ENCODE results near the gene COPB1. TPM values are rescaled to one million over a fixed set of nuclear protein-coding genes. Genes with fewer than 3 reads are reported as not detected.

Gene COPB1
- total RNA-seq, 1 donor from 2014 or later, result 91.8 TPM

DNA sequence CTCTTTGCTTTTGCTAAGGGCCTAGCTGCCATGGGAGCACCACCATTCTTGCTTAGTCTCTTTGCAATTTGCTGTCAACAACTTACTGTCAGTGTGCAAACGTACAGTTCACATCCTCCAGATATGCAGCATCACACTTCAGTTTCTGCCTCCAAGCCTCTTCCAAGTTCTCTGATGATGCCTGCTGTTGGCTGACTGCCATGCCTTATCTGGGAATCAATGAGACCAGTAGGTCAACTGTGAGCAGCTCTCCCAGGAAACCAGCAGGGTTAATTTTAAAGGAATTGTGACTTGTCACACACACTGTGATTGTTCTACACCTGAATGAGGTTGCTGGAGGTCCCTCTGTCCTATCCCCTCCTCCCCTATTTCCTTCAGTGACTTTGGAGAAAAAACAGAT is 56.0 kb downstream of the COPB1 start:
- H3K9me3 Mint-ChIP-seq, result peaks cover 4% of the 10 kb centered on the region
- no peak overlapping the region for H3K4me3 Mint-ChIP-seq
- H3K27ac Mint-ChIP-seq, result no peak overlapping the region
- peaks cover 28% of the 10 kb centered on the region for H3K4me1 Mint-ChIP-seq
- DNase-seq, result no peak
- H3K36me3 Mint-ChIP-seq (ENCODE audit: low read depth), result peaks cover 16% of the 10 kb centered on the region
- no peaks in the 10 kb centered on the region for H3K27me3 Mint-ChIP-seq
- intact Hi-C loops (cut with micrococcal nuclease), result loop anchor here (10.0 kb wide), 1 partner anchor 669 kb away; no protein-coding TSS in a partner anchor

DNA sequence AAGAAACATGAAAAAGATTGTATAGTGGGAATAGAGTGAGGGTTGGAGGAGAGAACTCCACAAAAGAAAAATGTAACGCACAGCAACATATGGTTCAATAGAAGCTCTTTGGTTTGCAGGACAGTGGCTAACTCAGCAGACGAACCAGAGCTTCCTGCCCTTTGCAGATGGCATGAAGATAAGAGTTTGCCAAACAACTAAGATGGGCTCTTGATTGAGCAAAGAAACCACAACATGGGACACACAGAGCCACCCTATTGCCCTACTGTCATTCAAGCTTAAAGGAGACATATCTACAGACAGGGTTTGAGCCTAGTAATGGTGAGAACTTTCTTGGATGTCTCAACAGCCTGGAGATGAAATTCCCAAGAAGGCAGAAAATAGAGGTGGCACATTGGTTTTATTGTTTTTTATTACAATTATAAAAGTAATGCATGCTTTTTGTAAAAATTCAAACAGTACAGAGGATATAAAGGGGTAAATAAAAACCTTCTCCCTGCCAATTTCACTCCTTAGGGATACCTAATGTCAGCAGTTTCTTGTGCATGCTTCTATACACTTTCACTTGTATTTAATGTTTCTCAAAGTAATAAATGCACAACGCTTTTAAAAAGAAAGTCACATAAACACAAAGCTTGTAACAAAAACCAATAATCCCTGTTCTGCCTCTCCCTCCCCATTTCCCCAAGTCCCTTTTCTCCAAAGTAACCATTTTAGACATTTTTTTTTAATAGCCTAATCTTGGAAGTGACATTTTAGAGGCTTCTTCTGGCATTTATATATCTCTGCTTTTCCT is 63.7 kb downstream of the COPB1 start:
- intact Hi-C loops (cut with micrococcal nuclease), result no loop called here
- H3K9me3 Mint-ChIP-seq, result peaks cover 4% of the 10 kb centered on the region

DNA sequence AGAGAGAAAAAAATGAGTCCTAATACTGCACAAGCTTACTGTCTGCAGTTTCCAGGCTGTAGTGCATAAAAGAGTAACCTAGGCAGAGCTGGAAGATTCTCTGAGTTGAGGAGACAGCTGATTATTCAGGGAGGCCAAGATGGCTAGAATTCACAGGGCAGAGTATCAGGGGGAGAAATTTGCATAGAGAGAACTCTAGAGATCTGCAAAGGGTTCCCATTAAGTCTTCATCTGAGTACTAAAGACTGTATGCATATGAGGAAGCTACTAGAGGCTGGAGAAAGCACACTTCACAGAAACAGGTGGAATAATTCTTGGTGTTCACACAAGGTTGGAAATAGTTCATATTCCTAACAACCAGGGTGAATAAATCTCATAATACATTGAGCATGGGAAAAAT is 74.0 kb downstream of the COPB1 start:
- Mint-ChIP-seq H3K4me3 (no peak overlapping the region), H3K27me3 (no peaks in the 10 kb centered on the region), H3K4me1 (no peaks in the 10 kb centered on the region), H3K36me3 (ENCODE audit: low read depth) (no peaks in the 10 kb centered on the region), H3K9me3 (peaks cover 6% of the 10 kb centered on the region), H3K27ac (no peak overlapping the region)
- intact Hi-C loops (cut with micrococcal nuclease), result no loop called here
- DNase-seq, result no peak

More for the DNA sequence above, 63.7 kb downstream of the COPB1 start:
- Mint-ChIP-seq H3K4me3 (no peak overlapping the region), H3K4me1 (peaks cover 19% of the 10 kb centered on the region), H3K27ac (no peak overlapping the region), H3K36me3 (ENCODE audit: low read depth) (peaks cover 9% of the 10 kb centered on the region), H3K27me3 (peaks cover 2% of the 10 kb centered on the region)
- peak; percentile 60 for DNase-seq

DNA sequence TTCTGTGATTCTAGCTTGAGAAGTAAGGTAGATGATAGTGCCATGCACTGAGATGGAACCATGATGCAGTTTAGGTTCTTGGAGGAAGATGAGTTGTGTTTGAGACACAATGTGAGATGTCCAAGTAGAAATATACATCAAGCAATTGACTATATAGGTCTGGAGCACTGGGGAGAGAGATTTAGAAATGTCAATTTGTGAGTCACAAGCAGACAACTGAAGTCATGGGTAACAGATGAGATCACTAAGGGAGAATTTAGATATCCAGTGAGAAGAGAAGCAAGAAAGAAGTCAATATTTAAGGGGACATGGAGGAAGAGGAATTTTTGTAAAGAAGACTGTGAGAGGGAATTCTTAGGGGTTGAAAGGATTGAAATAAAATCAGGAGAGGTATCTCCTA is 75.5 kb downstream of the COPB1 start:
- intact Hi-C loops (cut with micrococcal nuclease), result no loop called here
- Mint-ChIP-seq H3K27ac (no peak overlapping the region), H3K36me3 (ENCODE audit: low read depth) (no peaks in the 10 kb centered on the region), H3K4me3 (no peak overlapping the region), H3K27me3 (no peaks in the 10 kb centered on the region), H3K4me1 (peaks cover 3% of the 10 kb centered on the region), H3K9me3 (no peaks in the 10 kb centered on the region)
- no peak for DNase-seq

DNA sequence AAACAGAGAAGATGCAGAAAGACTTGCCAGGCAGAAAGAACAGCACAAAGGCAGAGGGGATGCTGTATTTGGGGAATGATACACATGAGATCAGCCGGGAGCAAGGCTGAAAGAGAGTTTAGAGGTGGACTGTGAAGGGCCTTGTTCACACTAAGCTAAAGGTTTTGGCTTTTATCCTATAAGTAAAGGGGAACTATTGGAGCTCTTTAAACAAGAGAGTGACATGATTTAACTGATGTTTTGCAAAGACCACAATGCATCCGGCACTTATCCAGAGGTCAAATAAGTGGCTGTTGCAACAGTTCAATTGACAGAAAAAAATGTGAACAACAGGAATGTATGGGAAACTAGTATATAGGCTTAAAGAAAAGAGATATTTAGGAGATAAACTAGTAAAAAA is 76.0 kb downstream of the COPB1 start:
- DNase-seq, result no peak
- H3K4me3 Mint-ChIP-seq, result no peak overlapping the region
- H3K36me3 Mint-ChIP-seq (ENCODE audit: low read depth), result no peaks in the 10 kb centered on the region
- intact Hi-C loops (cut with micrococcal nuclease), result no loop called here
- no peaks in the 10 kb centered on the region for H3K27me3 Mint-ChIP-seq
- peaks cover 7% of the 10 kb centered on the region for H3K4me1 Mint-ChIP-seq
- H3K9me3 Mint-ChIP-seq, result no peaks in the 10 kb centered on the region
- H3K27ac Mint-ChIP-seq, result no peak overlapping the region

DNA sequence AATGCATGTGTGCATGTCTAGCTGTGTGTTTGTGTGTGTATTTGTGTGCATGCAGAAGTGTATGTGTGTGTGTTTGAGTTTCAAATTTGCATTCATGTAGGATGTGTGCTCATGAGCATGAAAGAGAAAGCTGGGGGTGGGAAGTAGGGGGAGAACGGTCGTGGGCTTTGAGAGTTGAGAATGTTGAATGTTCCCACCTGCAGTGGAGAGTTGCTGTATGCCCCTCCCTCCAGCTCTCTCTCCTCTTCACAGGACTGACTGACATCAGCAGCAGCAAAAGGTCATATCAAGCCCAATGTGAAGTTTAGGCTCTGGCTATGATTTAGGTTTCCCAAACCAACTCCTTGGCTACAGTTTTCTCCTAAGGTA is 76.8 kb downstream of the COPB1 start:
- no peak for DNase-seq
- H3K4me1 Mint-ChIP-seq, result peaks cover 7% of the 10 kb centered on the region
- H3K27ac Mint-ChIP-seq, result no peak overlapping the region
- no peaks in the 10 kb centered on the region for H3K27me3 Mint-ChIP-seq
- no peaks in the 10 kb centered on the region for H3K9me3 Mint-ChIP-seq
- H3K36me3 Mint-ChIP-seq (ENCODE audit: low read depth), result no peaks in the 10 kb centered on the region
- H3K4me3 Mint-ChIP-seq, result no peak overlapping the region
- intact Hi-C loops (cut with micrococcal nuclease), result no loop called here

DNA sequence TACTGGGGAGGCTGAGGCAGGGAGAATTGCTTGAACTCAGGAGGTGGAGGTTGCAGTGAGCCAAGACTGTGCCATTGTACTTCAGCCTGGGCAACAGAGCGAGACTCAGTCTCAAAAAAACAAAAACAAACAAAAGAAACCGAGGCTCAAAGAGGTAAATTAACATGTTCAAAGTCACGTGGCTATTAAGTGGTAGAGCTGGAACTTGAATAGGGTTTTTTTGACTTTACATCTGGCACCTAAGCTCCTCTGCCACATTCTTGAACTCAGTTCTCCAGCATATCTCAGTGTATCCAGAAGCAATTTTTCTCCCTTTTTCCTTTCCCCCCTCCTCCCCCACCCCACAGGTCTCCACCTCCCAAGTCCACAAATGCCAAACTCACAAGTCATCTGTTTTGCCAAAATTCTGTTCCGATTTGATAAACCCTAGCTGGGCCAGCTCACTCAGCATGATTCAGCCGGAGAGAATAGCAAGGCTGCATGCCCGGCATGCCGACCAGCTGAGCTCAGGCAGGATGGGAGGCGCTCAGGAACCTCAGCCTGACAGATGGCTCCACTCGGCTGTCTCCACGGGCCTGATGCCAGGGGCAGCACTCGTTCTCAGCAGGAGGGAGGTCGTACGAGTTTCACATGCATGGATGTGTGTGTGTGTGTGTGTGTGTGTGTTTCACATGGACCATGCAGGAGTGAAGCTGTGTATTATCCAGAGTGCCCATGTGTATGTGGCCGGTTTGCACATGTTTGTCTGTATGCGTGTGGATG is 77.4 kb downstream of the COPB1 start:
- Mint-ChIP-seq H3K27ac (no peak overlapping the region), H3K4me1 (peaks cover 11% of the 10 kb centered on the region), H3K4me3 (no peak overlapping the region), H3K9me3 (no peaks in the 10 kb centered on the region), H3K36me3 (ENCODE audit: low read depth) (no peaks in the 10 kb centered on the region), H3K27me3 (no peaks in the 10 kb centered on the region)
- intact Hi-C loops (cut with micrococcal nuclease), result no loop called here
- DNase-seq, result no peak

DNA sequence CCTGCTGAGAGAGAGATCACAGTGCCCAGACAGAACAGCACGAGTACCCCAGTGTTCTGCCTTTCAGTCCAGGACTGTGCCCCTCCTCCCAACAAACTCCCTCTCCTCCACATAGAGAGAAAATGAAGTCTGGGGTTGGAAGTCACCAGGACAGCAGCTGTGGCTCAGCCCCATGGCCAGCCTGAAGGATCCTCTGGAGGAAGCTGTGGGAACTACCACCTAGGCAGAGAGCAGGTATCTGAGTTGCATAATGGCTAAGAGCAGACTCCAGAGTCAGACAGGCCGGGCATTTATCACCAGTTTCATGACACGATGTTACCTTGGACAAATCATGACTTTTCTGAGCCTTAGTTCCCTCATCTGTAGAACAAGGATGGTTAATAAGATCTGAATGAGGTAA is 79.4 kb downstream of the COPB1 start:
- H3K27me3 Mint-ChIP-seq, result no peaks in the 10 kb centered on the region
- no peaks in the 10 kb centered on the region for H3K36me3 Mint-ChIP-seq (ENCODE audit: low read depth)
- no peak overlapping the region for H3K4me3 Mint-ChIP-seq
- no peak overlapping the region for H3K27ac Mint-ChIP-seq
- DNase-seq, result no peak
- intact Hi-C loops (cut with micrococcal nuclease), result no loop called here
- H3K9me3 Mint-ChIP-seq, result no peaks in the 10 kb centered on the region
- H3K4me1 Mint-ChIP-seq, result peaks cover 29% of the 10 kb centered on the region

DNA sequence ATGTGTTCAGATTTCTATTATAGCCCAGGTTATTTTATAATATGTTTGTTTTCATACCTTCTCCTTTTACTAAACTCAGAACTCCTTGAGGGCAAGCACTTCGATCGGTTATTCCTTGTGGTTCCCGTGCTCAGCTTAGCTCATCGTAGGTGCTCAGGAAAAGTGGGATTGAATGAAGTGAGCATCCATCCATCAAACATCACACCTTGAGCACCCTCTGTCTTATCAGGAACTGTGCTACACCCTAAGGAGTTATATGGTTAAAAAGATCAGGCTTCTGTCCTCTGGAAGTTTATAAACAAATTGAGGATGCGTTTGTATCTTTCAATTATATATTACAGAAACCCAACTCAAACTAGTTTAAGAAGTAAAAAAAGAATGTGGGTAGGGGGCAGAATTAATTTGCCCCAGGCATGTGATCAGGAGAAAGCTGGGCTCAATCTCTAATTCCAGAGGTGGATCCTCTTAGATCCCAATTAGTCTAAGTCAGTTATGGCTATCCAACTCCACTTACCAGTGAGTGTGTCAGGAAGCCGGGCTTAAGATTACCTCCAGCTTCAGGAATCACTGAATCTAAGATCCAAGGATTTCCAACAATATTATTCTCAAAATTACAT is 80.7 kb downstream of the COPB1 start:
- no peak for DNase-seq
- intact Hi-C loops (cut with micrococcal nuclease), result loop anchor here (1.0 to 5.0 kb wide), 2 partner anchors 33 to 119 kb away; no protein-coding TSS in a partner anchor
- Mint-ChIP-seq H3K4me1 (peaks cover 40% of the 10 kb centered on the region), H3K9me3 (no peaks in the 10 kb centered on the region), H3K36me3 (ENCODE audit: low read depth) (no peaks in the 10 kb centered on the region), H3K27me3 (no peaks in the 10 kb centered on the region), H3K27ac (peak overlapping the region; percentile 53), H3K4me3 (no peak overlapping the region)

DNA sequence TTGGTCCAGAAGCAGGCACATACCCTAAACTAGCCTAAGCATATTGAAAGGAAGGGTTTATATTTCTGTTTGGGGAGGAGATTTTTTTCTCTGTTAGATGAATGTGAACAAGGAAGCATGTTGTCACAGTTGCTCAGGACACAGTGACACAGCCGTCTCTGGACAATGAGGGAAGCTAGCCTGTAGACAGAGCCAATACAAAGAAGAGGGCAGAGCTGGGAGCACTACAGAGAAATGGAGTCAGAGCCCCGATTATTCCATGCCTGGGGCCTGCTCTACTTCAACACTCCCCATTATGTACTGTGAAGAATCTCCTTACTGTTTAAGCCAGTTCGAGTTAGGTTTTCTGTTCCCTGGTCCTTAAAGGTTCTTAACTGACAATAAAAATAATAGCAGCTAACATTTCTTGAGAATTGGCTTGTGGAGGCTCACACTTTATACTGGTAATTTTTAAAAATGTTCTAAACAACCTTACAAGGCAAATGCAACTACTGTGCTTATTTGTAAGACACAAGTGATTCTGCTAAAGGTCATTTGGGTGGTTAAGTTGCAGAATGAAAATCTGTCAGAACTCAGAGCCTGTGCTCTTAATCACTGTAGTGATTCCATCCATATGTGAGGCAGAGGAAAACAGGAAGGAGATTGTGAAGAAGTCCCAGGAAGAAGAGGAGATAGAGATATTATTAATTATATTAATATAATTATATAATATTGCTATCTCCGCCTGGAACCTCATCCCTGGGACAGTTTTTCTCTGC is 81.8 kb downstream of the COPB1 start:
- H3K4me1 Mint-ChIP-seq, result peaks cover 49% of the 10 kb centered on the region
- no peaks in the 10 kb centered on the region for H3K36me3 Mint-ChIP-seq (ENCODE audit: low read depth)
- H3K4me3 Mint-ChIP-seq, result no peak overlapping the region
- DNase-seq, result no peak
- intact Hi-C loops (cut with micrococcal nuclease), result loop anchor here (5.0 kb wide), 1 partner anchor 35 kb away; no protein-coding TSS in a partner anchor
- no peaks in the 10 kb centered on the region for H3K27me3 Mint-ChIP-seq
- H3K9me3 Mint-ChIP-seq, result no peaks in the 10 kb centered on the region
- no peak overlapping the region for H3K27ac Mint-ChIP-seq

DNA sequence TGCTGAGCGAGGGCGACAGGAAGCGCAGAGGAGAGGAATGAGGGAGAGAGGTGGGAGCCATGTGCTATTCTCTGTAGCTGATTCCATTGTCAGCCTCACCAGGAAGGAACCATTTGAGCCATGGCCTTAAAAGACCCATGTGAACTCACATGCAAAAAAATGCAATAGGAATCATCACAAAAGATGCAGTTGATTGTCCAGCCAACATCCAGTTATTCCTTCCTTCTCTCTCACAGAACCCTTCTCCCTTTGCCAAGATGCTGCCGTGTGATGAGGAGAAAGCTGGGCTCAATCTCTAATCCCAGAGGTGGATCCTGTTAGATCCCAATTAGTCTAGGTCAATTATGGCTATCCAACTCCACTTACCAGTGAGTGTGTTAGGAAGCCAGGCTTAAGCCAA is 82.4 kb downstream of the COPB1 start:
- no peaks in the 10 kb centered on the region for H3K9me3 Mint-ChIP-seq
- intact Hi-C loops (cut with micrococcal nuclease), result loop anchor here (5.0 kb wide), 1 partner anchor 35 kb away; no protein-coding TSS in a partner anchor
- H3K4me3 Mint-ChIP-seq, result no peak overlapping the region
- no peak for DNase-seq
- peaks cover 54% of the 10 kb centered on the region for H3K4me1 Mint-ChIP-seq
- peak overlapping the region; percentile 34 for H3K27ac Mint-ChIP-seq
- H3K36me3 Mint-ChIP-seq (ENCODE audit: low read depth), result no peaks in the 10 kb centered on the region
- H3K27me3 Mint-ChIP-seq, result no peaks in the 10 kb centered on the region

DNA sequence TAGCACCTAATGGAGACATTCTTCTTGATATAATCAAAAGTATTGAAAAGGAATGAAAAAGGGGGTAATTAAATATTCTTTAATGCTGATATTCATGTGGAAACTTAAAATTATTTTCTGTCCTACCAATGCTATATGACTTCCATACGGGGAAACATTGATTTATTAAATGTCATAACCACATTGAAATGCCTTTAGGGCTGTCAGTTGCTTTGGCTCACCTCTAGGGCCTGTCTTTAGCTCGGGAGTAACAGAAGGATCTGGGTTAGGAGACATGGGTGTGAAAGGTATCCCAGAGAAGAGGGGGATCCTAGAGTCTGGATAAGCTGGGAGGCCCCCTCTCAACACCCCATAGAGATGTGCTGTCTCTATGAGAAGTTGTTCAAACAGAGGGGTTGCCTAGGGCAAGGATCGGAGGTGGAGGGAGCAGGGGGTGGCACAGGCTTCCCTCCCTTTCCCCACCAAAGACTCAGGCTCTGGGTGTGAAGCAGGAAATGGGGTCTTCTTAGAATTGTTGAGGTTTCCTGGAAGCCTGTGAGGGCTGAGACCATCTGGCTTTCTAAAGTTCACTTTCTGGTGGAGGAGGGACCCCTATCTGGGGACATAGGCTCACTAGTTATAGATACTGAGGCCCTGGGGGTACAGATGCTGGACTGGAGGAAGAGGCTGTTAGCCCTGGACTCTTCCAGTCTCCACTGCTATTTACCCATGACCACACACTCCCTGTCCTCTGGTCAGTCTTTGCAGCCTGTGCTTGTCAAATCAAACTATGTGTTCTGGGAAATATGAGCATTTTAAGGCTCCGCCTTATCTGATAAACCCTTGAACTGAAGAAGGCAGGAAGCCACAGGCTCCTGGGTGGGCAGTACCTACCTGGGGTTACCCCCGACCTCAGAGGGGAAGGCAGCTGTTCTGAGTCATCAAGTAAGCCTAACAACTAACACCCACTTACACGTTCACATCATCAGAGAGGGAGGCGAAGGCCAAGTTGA is 84.8 kb downstream of the COPB1 start:
- peak; percentile 91 for DNase-seq
- Mint-ChIP-seq H3K36me3 (ENCODE audit: low read depth) (no peaks in the 10 kb centered on the region), H3K27me3 (no peaks in the 10 kb centered on the region), H3K4me1 (peaks cover 65% of the 10 kb centered on the region), H3K4me3 (peak overlapping the region; percentile 70), H3K9me3 (no peaks in the 10 kb centered on the region), H3K27ac (peak overlapping the region; percentile 91)
- intact Hi-C loops (cut with micrococcal nuclease), result loop anchor here (1.0 to 5.0 kb wide), 4 partner anchors 38 to 106 kb away; no protein-coding TSS in a partner anchor
